WTC11 (cell line): ENCODE results near the gene EHF.

Source experiments
- CTCF ChIP-seq: fragments of 200-600 bp; IDR thresholded peaks from 2 replicates; pipeline ENCODE4 v1.8.0; 2022; ENCODE audit warnings: antibody characterized with exemption
- MYBL2 ChIP-seq: sonication (generic); formaldehyde crosslinking; IDR thresholded peaks from 2 replicates; pipeline ENCODE4 v1.8.1; 2023; ENCODE audit warnings: mild to moderate bottlenecking, moderate library complexity, missing genetic modification reagents
- NFE2L1 ChIP-seq: sonication (generic); formaldehyde crosslinking; IDR thresholded peaks from 2 replicates; pipeline ENCODE4 v1.8.1; 2023; ENCODE audit warnings: missing genetic modification reagents
- TCF7 ChIP-seq: sonication (generic); formaldehyde crosslinking; IDR thresholded peaks from 2 replicates; pipeline ENCODE4 v1.8.0; 2022; ENCODE audit warnings: mild to moderate bottlenecking, low read depth, missing genetic modification reagents, moderate library complexity
- USF2 ChIP-seq: sonication (generic); formaldehyde crosslinking; IDR thresholded peaks from 2 replicates; pipeline ENCODE4 v1.8.1; 2023; ENCODE audit warnings: mild to moderate bottlenecking, missing genetic modification reagents, moderate library complexity
- ZNF232 ChIP-seq: sonication (generic); formaldehyde crosslinking; IDR thresholded peaks from 2 replicates; pipeline ENCODE4 v1.8.0; 2022; ENCODE audit warnings: mild to moderate bottlenecking, missing genetic modification reagents

- TF ChIP-seq TCF7 (CRISPR knock-in tag) (no peak), CTCF (no peak), USF2 (CRISPR knock-in tag) (no peak), NFE2L1 (no peak), MYBL2 (CRISPR knock-in tag) (no peak), ZNF232 (CRISPR knock-in tag) (no peak)
Measured at GRCh38 chr11:34610324-34611041, 10.4 kb upstream of the EHF start.
